Urinary bladder (tissue), 4 donors: ENCODE data around the gene ISLR2. TPM values are rescaled to one million over a fixed set of nuclear protein-coding genes. Genes with fewer than 3 reads are reported as not detected.

Experiments
- DNase-seq: peaks from one replicate; pipeline ENCODE4 v3.0.0-alpha.2; 2015; ENCODE audit errors: extremely low spot score
- H3K27ac ChIP-seq: one replicate; pipeline ENCODE4 v1.5.1; 2013; ENCODE audit warnings: low read depth, mild to moderate bottlenecking, moderate library complexity
- H3K36me3 ChIP-seq: one replicate; pipeline ENCODE4 v1.6.1; 2013; ENCODE audit warnings: mild to moderate bottlenecking, moderate library complexity; ENCODE audit not compliant: insufficient read depth
- H3K4me1 ChIP-seq: one replicate; pipeline ENCODE4 v1.6.1; 2013; ENCODE audit warnings: mild to moderate bottlenecking, moderate library complexity; ENCODE audit not compliant: insufficient read depth
- H3K4me3 ChIP-seq: one replicate; pipeline ENCODE4 v1.5.1; 2013; ENCODE audit warnings: low read depth, low read length
- WGBS: extraction: QIAGEN DNeasy Blood & Tissue Kit; methylation state at CpG from one replicate; pipeline ENCODE4 v1.1.7; 2013; 5-methylcytosine and 5-hydroxymethylcytosine counted together
- polyA plus RNA-seq: library from polyadenylated mRNA; stranded (reverse); fragments of 200-250 nt; gene quantifications from one replicate; pipeline ENCODE4 v1.2.3, GENCODE V29; 2013
- total RNA-seq: library from RNA; depleted of rRNA; stranded (reverse); fragments of >200 nt; gene quantifications from one replicate; pipeline ENCODE4 v1.2.3, GENCODE V29; 2014
- donor health status: healthy with polysubstance abuse.
- donor health status: healthy.

ISLR2 gene
- total and polyA plus RNA-seq, 2 donors: 2.0 to 2.9 TPM

GRCh38 chr15:74133694-74134386, 3.5 kb downstream of the ISLR2 start:
- no peak for DNase-seq
- no peak overlapping the region for H3K27ac ChIP-seq
- H3K36me3 ChIP-seq: no peaks in the 10 kb centered on the region
- H3K4me1 ChIP-seq: no peaks in the 10 kb centered on the region
- 26% methylated on average over 71 of the region's 71 CpGs for WGBS
- no peak overlapping the region for H3K4me3 ChIP-seq

- Histone ChIP-seq H3K27ac (no peak overlapping the region), H3K4me1 (no peaks in the 10 kb centered on the region), H3K36me3 (no peaks in the 10 kb centered on the region), H3K4me3 (no peak overlapping the region)
- WGBS: 29% methylated on average over 53 of the region's 53 CpGs
- DNase-seq: no peak
Measured at GRCh38 chr15:74134387-74135027, 4.1 kb downstream of the ISLR2 start.

DNA sequence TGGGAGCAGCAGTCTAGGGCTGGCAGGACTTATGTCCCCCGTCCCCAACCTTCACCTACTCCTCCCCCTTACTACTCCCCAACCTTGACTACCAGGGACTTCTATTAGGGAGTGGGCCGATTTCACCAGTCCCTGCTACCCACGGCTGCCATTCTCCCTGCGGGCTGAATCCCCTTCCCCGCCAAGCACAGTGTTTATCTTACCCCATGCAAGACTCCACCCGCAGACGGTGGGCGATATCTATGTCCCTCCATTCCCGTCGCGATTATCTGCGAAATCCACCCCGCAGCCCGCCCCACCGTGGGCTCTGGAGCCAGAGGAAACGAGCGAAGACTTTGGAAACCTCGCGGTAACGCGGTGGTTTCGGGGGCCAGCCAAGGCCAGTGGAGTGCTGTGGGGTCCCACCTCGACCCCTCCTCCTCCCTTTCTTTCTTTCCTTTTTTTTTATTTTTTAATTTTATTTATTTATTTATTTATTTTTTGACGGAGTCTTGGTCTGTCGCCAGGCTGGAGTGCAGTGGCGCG, 4.7 kb downstream of the ISLR2 start:
- no peaks in the 10 kb centered on the region for H3K36me3 ChIP-seq
- DNase-seq: no peak
- no peaks in the 10 kb centered on the region for H3K4me1 ChIP-seq
- no peak overlapping the region for H3K4me3 ChIP-seq
- WGBS: 35% methylated on average over 27 of the region's 27 CpGs
- no peak overlapping the region for H3K27ac ChIP-seq

- Histone ChIP-seq H3K27ac (no peak overlapping the region), H3K36me3 (no peaks in the 10 kb centered on the region), H3K4me1 (no peaks in the 10 kb centered on the region), H3K4me3 (peak overlapping the region; percentile 40)
- DNase-seq: no peak
- WGBS: under 1% methylated on average over 25 of the region's 26 CpGs
Measured at GRCh38 chr15:74136540-74136813, 6.1 kb downstream of the ISLR2 start.

- no peak for DNase-seq
- Histone ChIP-seq H3K36me3 (no peaks in the 10 kb centered on the region), H3K4me1 (no peaks in the 10 kb centered on the region), H3K4me3 (peak overlapping the region; percentile 40), H3K27ac (no peak overlapping the region)
- WGBS: 21% methylated on average over 18 of the region's 18 CpGs
Measured at GRCh38 chr15:74136814-74137536, 6.6 kb downstream of the ISLR2 start.

DNA sequence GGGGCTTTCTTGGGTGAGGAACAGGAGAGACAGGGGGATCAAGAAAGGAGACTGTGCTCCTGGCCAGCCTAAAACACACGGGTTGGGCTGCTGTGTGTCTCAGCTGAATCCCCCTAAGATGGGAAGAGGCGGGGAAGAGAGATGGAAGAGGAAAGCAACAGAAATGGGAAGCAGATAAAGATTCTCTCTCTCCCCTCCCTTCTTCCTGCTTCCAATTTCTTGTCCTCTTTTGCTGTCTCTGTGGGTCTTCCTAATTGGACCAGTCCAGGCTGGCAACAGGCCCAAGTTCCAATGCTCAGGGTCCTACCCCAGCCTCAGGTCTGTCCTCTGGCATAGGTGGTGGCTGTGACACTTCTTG, 7.1 kb downstream of the ISLR2 start:
- 51% methylated on average over 2 of the region's 2 CpGs for WGBS
- Histone ChIP-seq H3K36me3 (no peaks in the 10 kb centered on the region), H3K4me3 (no peak overlapping the region), H3K4me1 (no peaks in the 10 kb centered on the region), H3K27ac (no peak overlapping the region)
- DNase-seq: no peak

GRCh38 chr15:74138642-74139041, 8.3 kb downstream of the ISLR2 start:
- Histone ChIP-seq H3K4me1 (no peaks in the 10 kb centered on the region), H3K27ac (no peak overlapping the region), H3K36me3 (no peaks in the 10 kb centered on the region), H3K4me3 (no peak overlapping the region)
- 86% methylated on average over 4 of the region's 4 CpGs for WGBS
- no peak for DNase-seq

- Histone ChIP-seq H3K4me3 (no peak overlapping the region), H3K4me1 (no peaks in the 10 kb centered on the region), H3K36me3 (no peaks in the 10 kb centered on the region), H3K27ac (no peak overlapping the region)
- no peak for DNase-seq
- 97% methylated on average over 1 of the region's 1 CpG for WGBS
Measured at GRCh38 chr15:74141591-74141990, 11.2 kb downstream of the ISLR2 start.

- DNase-seq: no peak
- Histone ChIP-seq H3K36me3 (no peaks in the 10 kb centered on the region), H3K4me1 (no peaks in the 10 kb centered on the region), H3K27ac (no peak overlapping the region), H3K4me3 (no peak overlapping the region)
- WGBS: 79% methylated on average over 6 of the region's 6 CpGs
Measured at GRCh38 chr15:74144153-74144775, 13.9 kb downstream of the ISLR2 start.

DNA sequence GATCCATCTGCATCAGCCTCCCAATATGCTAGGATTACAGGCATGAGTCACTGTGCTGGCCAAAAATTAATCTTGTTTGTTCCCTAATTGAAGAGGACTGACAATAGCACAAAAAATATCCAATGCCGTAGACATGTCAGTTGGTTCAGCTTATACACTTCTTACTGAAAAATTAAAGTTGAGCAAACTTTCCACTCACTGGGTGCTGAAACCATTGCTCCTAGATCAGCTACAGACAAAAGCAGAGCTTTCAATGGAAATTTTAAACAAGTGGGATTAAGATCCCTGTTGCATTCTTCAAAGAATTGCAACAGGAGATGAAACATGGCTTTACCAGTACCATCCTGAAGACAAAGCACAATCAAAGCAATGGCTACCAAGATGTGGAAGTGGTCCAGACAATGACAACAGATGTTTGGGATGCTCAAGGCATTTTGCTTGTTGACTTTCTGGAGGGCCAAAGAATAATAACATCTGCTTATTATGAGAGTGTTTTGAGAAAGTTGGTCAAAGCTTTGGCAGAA, 16.0 kb downstream of the ISLR2 start:
- Histone ChIP-seq H3K27ac (no peak overlapping the region), H3K4me3 (no peak overlapping the region), H3K36me3 (no peaks in the 10 kb centered on the region), H3K4me1 (no peaks in the 10 kb centered on the region)
- 88% methylated on average over 1 of the region's 1 CpG for WGBS
- no peak for DNase-seq

- Histone ChIP-seq H3K36me3 (no peaks in the 10 kb centered on the region), H3K4me1 (no peaks in the 10 kb centered on the region), H3K4me3 (no peak overlapping the region), H3K27ac (no peak overlapping the region)
- DNase-seq: no peak
- WGBS: 64% methylated on average over 2 of the region's 2 CpGs
Measured at GRCh38 chr15:74147051-74147450, 16.7 kb downstream of the ISLR2 start.

GRCh38 chr15:74155766-74156417, 25.5 kb downstream of the ISLR2 start:
- Histone ChIP-seq H3K4me1 (no peaks in the 10 kb centered on the region), H3K4me3 (no peak overlapping the region), H3K27ac (no peak overlapping the region), H3K36me3 (no peaks in the 10 kb centered on the region)
- DNase-seq: no peak
- WGBS: 66% methylated on average over 14 of the region's 14 CpGs

- Histone ChIP-seq H3K27ac (no peak overlapping the region), H3K4me3 (no peak overlapping the region), H3K4me1 (no peaks in the 10 kb centered on the region), H3K36me3 (no peaks in the 10 kb centered on the region)
- WGBS: 6% methylated on average over 7 of the region's 7 CpGs
- DNase-seq: peak; percentile 56
Measured at GRCh38 chr15:74156678-74157411, 26.5 kb downstream of the ISLR2 start.
